Epithelial cell of proximal tubule (primary cell): ENCODE measurements around the gene ANKFY1. TPM values are rescaled to one million over a fixed set of nuclear protein-coding genes. Genes with fewer than 3 reads are reported as not detected.

Source experiments
- DNase-seq: peaks from one replicate; pipeline ENCODE4 v3.0.0-alpha.2; 2011; ENCODE audit warnings: low read depth
- H3K4me3 ChIP-seq: 2 replicates; pipeline ENCODE4 v1.5.1; 2011; ENCODE audit warnings: low read depth, mild to moderate bottlenecking, low read length
- total RNA-seq: library from RNA; depleted of rRNA; stranded (reverse); fragments of >200 nt; gene quantifications from 2 replicates; pipeline ENCODE4 v1.2.3, GENCODE V29; 2015
- TF ChIP-seq, protein P1 (sequence below): conservative IDR thresholded peaks from 2 replicates; pipeline ENCODE4 v1.5.1; 2012; ENCODE audit warnings: low read depth, mild to moderate bottlenecking, low read length

Gene ANKFY1
- total RNA-seq, 1 donor from 2014 or later, result 15.0 TPM

DNA sequence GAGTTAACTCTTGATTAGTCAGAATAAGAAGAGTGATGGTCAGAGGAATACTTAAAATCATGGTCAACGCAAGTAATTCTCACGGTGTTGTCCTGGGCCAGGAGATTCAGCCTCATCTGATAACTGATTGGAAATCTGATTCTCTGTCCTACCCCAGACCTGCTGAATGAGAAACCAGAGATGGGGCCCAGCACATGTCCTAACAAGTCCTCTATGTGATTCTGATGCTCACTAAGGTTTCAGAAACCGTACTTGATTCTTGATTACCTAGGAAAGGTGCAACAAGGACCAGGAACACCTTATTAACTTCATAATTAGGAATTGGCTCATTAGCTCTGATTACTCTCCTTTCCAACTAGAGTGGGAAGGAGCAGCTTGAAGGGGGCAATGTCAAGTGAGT, 44.5 kb downstream of the ANKFY1 start:
- no peak overlapping the region for H3K4me3 ChIP-seq
- TF ChIP-seq, protein P1, sequence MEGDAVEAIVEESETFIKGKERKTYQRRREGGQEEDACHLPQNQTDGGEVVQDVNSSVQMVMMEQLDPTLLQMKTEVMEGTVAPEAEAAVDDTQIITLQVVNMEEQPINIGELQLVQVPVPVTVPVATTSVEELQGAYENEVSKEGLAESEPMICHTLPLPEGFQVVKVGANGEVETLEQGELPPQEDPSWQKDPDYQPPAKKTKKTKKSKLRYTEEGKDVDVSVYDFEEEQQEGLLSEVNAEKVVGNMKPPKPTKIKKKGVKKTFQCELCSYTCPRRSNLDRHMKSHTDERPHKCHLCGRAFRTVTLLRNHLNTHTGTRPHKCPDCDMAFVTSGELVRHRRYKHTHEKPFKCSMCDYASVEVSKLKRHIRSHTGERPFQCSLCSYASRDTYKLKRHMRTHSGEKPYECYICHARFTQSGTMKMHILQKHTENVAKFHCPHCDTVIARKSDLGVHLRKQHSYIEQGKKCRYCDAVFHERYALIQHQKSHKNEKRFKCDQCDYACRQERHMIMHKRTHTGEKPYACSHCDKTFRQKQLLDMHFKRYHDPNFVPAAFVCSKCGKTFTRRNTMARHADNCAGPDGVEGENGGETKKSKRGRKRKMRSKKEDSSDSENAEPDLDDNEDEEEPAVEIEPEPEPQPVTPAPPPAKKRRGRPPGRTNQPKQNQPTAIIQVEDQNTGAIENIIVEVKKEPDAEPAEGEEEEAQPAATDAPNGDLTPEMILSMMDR, result no peak

GRCh38 chr17:4215882-4216570, 47.8 kb downstream of the ANKFY1 start:
- no peak for DNase-seq
- TF ChIP-seq, protein P1, result no peak
- no peak overlapping the region for H3K4me3 ChIP-seq

More for the DNA sequence above, 44.5 kb downstream of the ANKFY1 start:
- no peak for DNase-seq

GRCh38 chr17:4214157-4214556, 49.6 kb downstream of the ANKFY1 start:
- TF ChIP-seq, protein P1, result no peak
- no peak overlapping the region for H3K4me3 ChIP-seq
- no peak for DNase-seq

GRCh38 chr17:4209611-4210010, 54.2 kb downstream of the ANKFY1 start:
- no peak for DNase-seq
- TF ChIP-seq, protein P1, result no peak
- H3K4me3 ChIP-seq, result no peak overlapping the region

- H3K4me3 ChIP-seq, result no peak overlapping the region
- DNase-seq, result no peak
- TF ChIP-seq, protein P1, result no peak
Measured at GRCh38 chr17:4208238-4208637, 55.5 kb downstream of the ANKFY1 start.

DNA sequence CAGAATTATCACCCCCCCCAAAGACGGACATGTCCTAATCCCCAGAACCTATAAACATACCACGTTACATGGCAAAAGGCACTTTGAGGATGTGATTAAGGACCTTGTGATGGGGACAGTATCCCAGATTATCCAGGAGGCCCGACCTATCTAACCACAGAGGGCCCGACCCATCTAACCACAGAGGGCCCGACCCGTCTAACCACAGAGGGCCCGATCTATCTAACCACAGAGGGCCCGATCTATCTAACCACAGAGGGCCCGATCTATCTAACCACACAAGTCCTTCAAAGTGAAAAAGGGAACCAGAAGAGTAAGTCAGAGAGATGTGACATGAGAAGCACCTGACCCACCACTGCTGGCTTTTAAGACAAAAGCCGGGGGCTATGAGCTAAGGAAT, 56.8 kb downstream of the ANKFY1 start:
- no peak overlapping the region for H3K4me3 ChIP-seq
- TF ChIP-seq, protein P1, result no peak
- DNase-seq, result no peak

DNA sequence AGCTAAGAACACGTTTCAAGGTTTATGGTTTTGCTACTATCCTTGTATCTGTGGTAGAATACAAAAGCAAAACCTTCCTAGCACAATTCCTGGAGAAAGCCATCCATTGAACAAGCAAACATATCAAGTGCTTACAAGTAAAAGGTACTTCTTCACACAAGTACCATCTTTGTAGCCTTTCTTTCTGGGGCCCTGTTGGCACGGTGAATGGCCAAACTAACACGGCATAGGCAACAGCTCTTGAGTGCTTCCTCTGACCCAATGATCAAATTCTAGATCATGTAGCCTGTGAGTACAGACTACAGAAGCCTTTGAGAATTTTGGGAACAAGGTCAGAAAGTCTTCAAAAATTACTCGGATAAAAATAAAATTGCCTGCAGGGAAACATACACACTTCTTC, 57.9 kb downstream of the ANKFY1 start:
- TF ChIP-seq, protein P1, result no peak
- no peak overlapping the region for H3K4me3 ChIP-seq
- DNase-seq, result no peak
